Sigmoid colon (tissue), 4 donors: ENCODE measurements around the gene SART3.

Experiments
- CTCF ChIP-seq, 4 experiments: fragments of 450-650 bp in 3 of 4; fragments of 200-600 bp in 1 of 4; IDR thresholded peaks; one replicate each; pipeline ENCODE4 v1.5.1; 2016 to 2019; ENCODE audit warnings: antibody characterized with exemption in 4 of 4, mild to moderate bottlenecking in 3 of 4, moderate library complexity in 2 of 4
- EP300 ChIP-seq, 4 donors: sonication (generic); formaldehyde crosslinking; IDR thresholded peaks; one replicate each; pipeline ENCODE4 v1.6.1; 2017; ENCODE audit warnings: antibody characterized with exemption in 4 of 4
- POLR2A ChIP-seq, 2 donors: fragments of 450-650 bp; IDR thresholded peaks; one replicate each; pipeline ENCODE4 v1.6.1; 2016; ENCODE audit warnings: antibody characterized with exemption in 2 of 2, mild to moderate bottlenecking in 2 of 2, moderate library complexity in 2 of 2

- TF ChIP-seq CTCF (IDR thresholded peaks at IDR 0.05) (no peak), POLR2A (IDR thresholded peaks at IDR 0.05) (no peak), EP300 (IDR thresholded peaks at IDR 0.05) (no peak)
These were observed 38.6 kb upstream of the SART3 start for GRCh38 chr12:108599541-108599940.
